ENCODE data around the gene REXO1.

REXO1 gene

GRCh38 chr19:1856698-1857603, 8.7 kb upstream of the REXO1 start:
- Histone ChIP-seq H3K27me3 (ENCODE audit: control insufficient read depth, insufficient read depth, low read length) (peaks cover 32% of the 10 kb centered on the region), H3K9ac (ENCODE audit: low read length) (no peak overlapping the region), H3K9me3 (ENCODE audit: control insufficient read depth, low read depth, low read length) (no peaks in the 10 kb centered on the region), H3K4me1 (ENCODE audit: control insufficient read depth, low read depth, low read length) (peaks cover 46% of the 10 kb centered on the region), H3K27ac (ENCODE audit: low read length) (no peak overlapping the region), H3K36me3 (ENCODE audit: control insufficient read depth, low read depth, low read length) (no peaks in the 10 kb centered on the region), H3K4me3 (ENCODE audit: low read length) (peak overlapping the region; percentile 42)

GRCh38 chr19:1856345-1856697, 8.0 kb upstream of the REXO1 start:
- Histone ChIP-seq H3K27me3 (ENCODE audit: control insufficient read depth, insufficient read depth, low read length) (peaks cover 26% of the 10 kb centered on the region), H3K9me3 (ENCODE audit: control insufficient read depth, low read depth, low read length) (no peaks in the 10 kb centered on the region), H3K27ac (ENCODE audit: low read length) (no peak overlapping the region), H3K36me3 (ENCODE audit: control insufficient read depth, low read depth, low read length) (no peaks in the 10 kb centered on the region), H3K9ac (ENCODE audit: low read length) (no peak overlapping the region), H3K4me3 (ENCODE audit: low read length) (no peak overlapping the region), H3K4me1 (ENCODE audit: control insufficient read depth, low read depth, low read length) (peaks cover 44% of the 10 kb centered on the region)

GRCh38 chr19:1855828-1856255, 7.6 kb upstream of the REXO1 start:
- H3K4me3 ChIP-seq (ENCODE audit: low read length) = peak overlapping the region; percentile 16
- H3K9me3 ChIP-seq (ENCODE audit: control insufficient read depth, low read depth, low read length) = no peaks in the 10 kb centered on the region
- H3K36me3 ChIP-seq (ENCODE audit: control insufficient read depth, low read depth, low read length) = no peaks in the 10 kb centered on the region
- H3K27ac ChIP-seq (ENCODE audit: low read length) = no peak overlapping the region
- peaks cover 21% of the 10 kb centered on the region for H3K27me3 ChIP-seq (ENCODE audit: control insufficient read depth, insufficient read depth, low read length)
- H3K9ac ChIP-seq (ENCODE audit: low read length) = no peak overlapping the region
- H3K4me1 ChIP-seq (ENCODE audit: control insufficient read depth, low read depth, low read length) = peaks cover 40% of the 10 kb centered on the region

- no peak overlapping the region for H3K27ac ChIP-seq (ENCODE audit: low read length)
- H3K27me3 ChIP-seq (ENCODE audit: control insufficient read depth, insufficient read depth, low read length) = peaks cover 15% of the 10 kb centered on the region
- H3K9me3 ChIP-seq (ENCODE audit: control insufficient read depth, low read depth, low read length) = no peaks in the 10 kb centered on the region
- peak overlapping the region; percentile 25 for H3K4me3 ChIP-seq (ENCODE audit: low read length)
- H3K4me1 ChIP-seq (ENCODE audit: control insufficient read depth, low read depth, low read length) = peaks cover 34% of the 10 kb centered on the region
- H3K36me3 ChIP-seq (ENCODE audit: control insufficient read depth, low read depth, low read length) = no peaks in the 10 kb centered on the region
- H3K9ac ChIP-seq (ENCODE audit: low read length) = no peak overlapping the region
Measured at GRCh38 chr19:1855040-1855827, 7.0 kb upstream of the REXO1 start.

GRCh38 chr19:1854542-1855039, 6.3 kb upstream of the REXO1 start:
- Histone ChIP-seq H3K9ac (ENCODE audit: low read length) (no peak overlapping the region), H3K4me1 (ENCODE audit: control insufficient read depth, low read depth, low read length) (peaks cover 29% of the 10 kb centered on the region), H3K4me3 (ENCODE audit: low read length) (peak overlapping the region; percentile 25), H3K27me3 (ENCODE audit: control insufficient read depth, insufficient read depth, low read length) (peaks cover 8% of the 10 kb centered on the region), H3K36me3 (ENCODE audit: control insufficient read depth, low read depth, low read length) (no peaks in the 10 kb centered on the region), H3K27ac (ENCODE audit: low read length) (no peak overlapping the region), H3K9me3 (ENCODE audit: control insufficient read depth, low read depth, low read length) (no peaks in the 10 kb centered on the region)

GRCh38 chr19:1854039-1854541, 5.8 kb upstream of the REXO1 start:
- no peak overlapping the region for H3K4me3 ChIP-seq (ENCODE audit: low read length)
- no peak overlapping the region for H3K9ac ChIP-seq (ENCODE audit: low read length)
- no peaks in the 10 kb centered on the region for H3K9me3 ChIP-seq (ENCODE audit: control insufficient read depth, low read depth, low read length)
- peaks cover 25% of the 10 kb centered on the region for H3K4me1 ChIP-seq (ENCODE audit: control insufficient read depth, low read depth, low read length)
- H3K27ac ChIP-seq (ENCODE audit: low read length) = no peak overlapping the region
- H3K36me3 ChIP-seq (ENCODE audit: control insufficient read depth, low read depth, low read length) = no peaks in the 10 kb centered on the region
- H3K27me3 ChIP-seq (ENCODE audit: control insufficient read depth, insufficient read depth, low read length) = peaks cover 7% of the 10 kb centered on the region

- Histone ChIP-seq H3K9ac (ENCODE audit: low read length) (no peak overlapping the region), H3K27ac (ENCODE audit: low read length) (no peak overlapping the region)
Measured at GRCh38 chr19:1853295-1854038, 5.2 kb upstream of the REXO1 start.

GRCh38 chr19:1852581-1853128, 4.4 kb upstream of the REXO1 start:
- Histone ChIP-seq H3K4me3 (ENCODE audit: low read length) (no peak overlapping the region), H3K27ac (ENCODE audit: low read length) (no peak overlapping the region), H3K27me3 (ENCODE audit: control insufficient read depth, insufficient read depth, low read length) (no peaks in the 10 kb centered on the region), H3K36me3 (ENCODE audit: control insufficient read depth, low read depth, low read length) (no peaks in the 10 kb centered on the region), H3K9ac (ENCODE audit: low read length) (no peak overlapping the region), H3K9me3 (ENCODE audit: control insufficient read depth, low read depth, low read length) (no peaks in the 10 kb centered on the region), H3K4me1 (ENCODE audit: control insufficient read depth, low read depth, low read length) (peaks cover 15% of the 10 kb centered on the region)

More at GRCh38 chr19:1853295-1854038, 5.2 kb upstream of the REXO1 start:
- H3K9me3 ChIP-seq (ENCODE audit: control insufficient read depth, low read depth, low read length) = no peaks in the 10 kb centered on the region
- H3K4me1 ChIP-seq (ENCODE audit: control insufficient read depth, low read depth, low read length) = peaks cover 23% of the 10 kb centered on the region
- no peaks in the 10 kb centered on the region for H3K36me3 ChIP-seq (ENCODE audit: control insufficient read depth, low read depth, low read length)
- peaks cover under 1% of the 10 kb centered on the region for H3K27me3 ChIP-seq (ENCODE audit: control insufficient read depth, insufficient read depth, low read length)
- no peak overlapping the region for H3K4me3 ChIP-seq (ENCODE audit: low read length)

GRCh38 chr19:1851654-1852580, 3.6 kb upstream of the REXO1 start:
- Histone ChIP-seq H3K4me3 (ENCODE audit: low read length) (no peak overlapping the region), H3K36me3 (ENCODE audit: control insufficient read depth, low read depth, low read length) (no peaks in the 10 kb centered on the region), H3K4me1 (ENCODE audit: control insufficient read depth, low read depth, low read length) (peaks cover 20% of the 10 kb centered on the region), H3K9me3 (ENCODE audit: control insufficient read depth, low read depth, low read length) (no peaks in the 10 kb centered on the region), H3K9ac (ENCODE audit: low read length) (no peak overlapping the region), H3K27me3 (ENCODE audit: control insufficient read depth, insufficient read depth, low read length) (no peaks in the 10 kb centered on the region), H3K27ac (ENCODE audit: low read length) (no peak overlapping the region)

All from iPS-18a (cell line).